ENCODE data around the gene KISS1R. TPM values are rescaled to one million over a fixed set of nuclear protein-coding genes. Genes with fewer than 3 reads are reported as not detected.

The KISS1R gene
- polyA plus RNA-seq, 1 donor (not counting 4 experiments of a cell fraction or from before 2014, with no cell fraction given): not detected

GRCh38 chr19:947707-948539 lies 30.8 kb downstream of the KISS1R start:
- H3K79me2 ChIP-seq (ENCODE audit: control insufficient read depth, insufficient read depth, low read length): no peaks in the 10 kb centered on the region

GRCh38 chr19:948842-949496 lies 31.8 kb downstream of the KISS1R start:
- Histone ChIP-seq H3K9me3 (ENCODE audit: control insufficient read depth, low read depth, low read length) (no peaks in the 10 kb centered on the region), H3K27me3 (ENCODE audit: control insufficient read depth, extremely low read depth, insufficient read depth, low read length) (peaks cover 6% of the 10 kb centered on the region), H3K4me2 (ENCODE audit: control insufficient read depth, extremely low read depth, insufficient read depth, low read depth, low read length) (no peak overlapping the region), H3K9ac (ENCODE audit: control insufficient read depth, extremely low read depth, insufficient read depth, low read length) (no peak overlapping the region), H3K9me1 (ENCODE audit: control insufficient read depth, extremely low read depth, insufficient read depth, low read length) (no peaks in the 10 kb centered on the region), H3K4me3 (ENCODE audit: control insufficient read depth in 2 of 3, extremely low read depth in 1 of 3, insufficient read depth in 2 of 3, low read depth in 1 of 3, low read length in 3 of 3) (no peak overlapping the region), H2AFZ (ENCODE audit: control insufficient read depth, low read length) (no peak overlapping the region), H3K36me3 (ENCODE audit: control insufficient read depth in 2 of 2, extremely low read depth in 1 of 2, insufficient read depth in 2 of 2, low read length in 2 of 2) (no peaks in the 10 kb centered on the region), H3K27ac (ENCODE audit: control insufficient read depth, insufficient read depth, low read length) (no peak overlapping the region), H3K4me1 (ENCODE audit: control insufficient read depth, extremely low read depth, insufficient read depth, low read length) (peaks cover 6% of the 10 kb centered on the region), H4K20me1 (ENCODE audit: control insufficient read depth, extremely low read depth, insufficient read depth, low read length) (no peaks in the 10 kb centered on the region), H3K79me2 (ENCODE audit: control insufficient read depth, insufficient read depth, low read length) (no peaks in the 10 kb centered on the region)
- DNase-seq (ENCODE audit: low read depth, low spot score): no peak
- no peak for FAIRE-seq
- dilution Hi-C loops (cut with MboI; ENCODE audit: extremely low pct_ligation_motif_present, low sequenced_read_pairs): no loop called here
- no peak for TF ChIP-seq EZH2 (IDR thresholded peaks at IDR 0.05; ENCODE audit: low read length)
- TF ChIP-seq CTCF (optimal IDR thresholded peaks at IDR 0.05 in 1 of 3, IDR thresholded peaks at IDR 0.05 in 1 of 3, conservative IDR thresholded peaks at IDR 0.05 in 1 of 3; ENCODE audit: extremely low read depth in 1 of 3, insufficient read depth in 2 of 3, low read length in 3 of 3): no peak

More at GRCh38 chr19:947707-948539, 30.8 kb downstream of the KISS1R start:
- no peak for FAIRE-seq
- H3K9me3 ChIP-seq (ENCODE audit: control insufficient read depth, low read depth, low read length): no peaks in the 10 kb centered on the region
- no peaks in the 10 kb centered on the region for H3K36me3 ChIP-seq (ENCODE audit: control insufficient read depth in 2 of 2, extremely low read depth in 1 of 2, insufficient read depth in 2 of 2, low read length in 2 of 2)
- TF ChIP-seq EZH2 (IDR thresholded peaks at IDR 0.05; ENCODE audit: low read length) (no peak), CTCF (optimal IDR thresholded peaks at IDR 0.05 in 1 of 3, IDR thresholded peaks at IDR 0.05 in 1 of 3, conservative IDR thresholded peaks at IDR 0.05 in 1 of 3; ENCODE audit: extremely low read depth in 1 of 3, insufficient read depth in 2 of 3, low read length in 3 of 3) (no peak)
- H3K4me2 ChIP-seq (ENCODE audit: control insufficient read depth, extremely low read depth, insufficient read depth, low read depth, low read length): no peak overlapping the region
- H3K27me3 ChIP-seq (ENCODE audit: control insufficient read depth, extremely low read depth, insufficient read depth, low read length): peaks cover 6% of the 10 kb centered on the region
- H2AFZ ChIP-seq (ENCODE audit: control insufficient read depth, low read length): no peak overlapping the region
- no peak for DNase-seq (ENCODE audit: low read depth, low spot score)
- dilution Hi-C loops (cut with MboI; ENCODE audit: extremely low pct_ligation_motif_present, low sequenced_read_pairs): no loop called here
- no peak overlapping the region for H3K27ac ChIP-seq (ENCODE audit: control insufficient read depth, insufficient read depth, low read length)
- no peak overlapping the region for H3K4me3 ChIP-seq (ENCODE audit: control insufficient read depth in 2 of 3, extremely low read depth in 1 of 3, insufficient read depth in 2 of 3, low read depth in 1 of 3, low read length in 3 of 3)
- no peaks in the 10 kb centered on the region for H4K20me1 ChIP-seq (ENCODE audit: control insufficient read depth, extremely low read depth, insufficient read depth, low read length)
- H3K4me1 ChIP-seq (ENCODE audit: control insufficient read depth, extremely low read depth, insufficient read depth, low read length): peaks cover 4% of the 10 kb centered on the region
- no peak overlapping the region for H3K9ac ChIP-seq (ENCODE audit: control insufficient read depth, extremely low read depth, insufficient read depth, low read length)
- H3K9me1 ChIP-seq (ENCODE audit: control insufficient read depth, extremely low read depth, insufficient read depth, low read length): no peaks in the 10 kb centered on the region
